ENCODE measurements around the gene MAGOH. TPM values are rescaled to one million over a fixed set of nuclear protein-coding genes. Genes with fewer than 3 reads are reported as not detected.

The MAGOH gene
- total and polyA plus RNA-seq, 10 of the 15 experiments (the other 5 are each of a cell fraction or from before 2014, with no cell fraction given), result 62.6 to 261 (median 89.8) TPM

DNA sequence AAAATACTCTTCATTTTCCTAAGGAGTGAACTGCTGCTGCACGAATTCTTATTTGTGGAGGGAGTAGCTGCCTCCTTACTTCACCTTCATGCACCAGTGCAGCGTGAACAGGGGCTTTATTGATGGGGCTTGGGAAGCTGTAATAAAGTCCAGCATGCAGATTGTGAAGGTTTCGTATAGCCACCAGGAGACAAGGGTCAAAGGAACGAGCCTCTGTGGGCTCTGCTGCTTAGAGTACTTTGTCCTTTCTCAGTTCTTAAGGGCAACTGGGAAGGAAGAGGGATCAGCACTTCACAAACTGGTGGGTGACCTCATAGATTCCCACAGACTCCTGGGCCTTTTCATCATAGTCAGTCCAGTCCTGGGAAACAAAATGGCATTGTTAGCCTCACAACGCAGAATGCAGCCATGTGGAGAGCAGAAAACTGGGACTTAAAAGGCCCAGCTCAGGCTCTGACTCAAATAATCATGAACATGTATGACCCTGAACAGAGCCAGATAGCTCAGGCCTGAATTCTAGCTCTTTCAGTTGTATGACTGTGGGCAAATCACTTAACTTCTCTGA, 23.9 kb downstream of the MAGOH start:
- Histone ChIP-seq H3K9me3 (replicated peaks; ENCODE audit: control insufficient read depth, insufficient read depth, low read length) (no peaks in the 10 kb centered on the region), H3K4me2 (ENCODE audit: control insufficient read depth, insufficient read depth) (no peak overlapping the region), H2AFZ (ENCODE audit: control insufficient read depth, low read depth, low read length) (no peak overlapping the region), H3K4me3 (no peak overlapping the region), H3K27me3 (replicated peaks in 1 of 2; ENCODE audit: control insufficient read depth in 2 of 2, insufficient read depth in 2 of 2, low read length in 1 of 2) (no peaks in the 10 kb centered on the region), H3K4me1 (ENCODE audit: control insufficient read depth, insufficient read depth, low read length) (0 out of 2 replicates have a peak, but pooled peaks cover 2% of the 10 kb centered on the region), H4K20me1 (ENCODE audit: control insufficient read depth, insufficient read depth) (no peaks in the 10 kb centered on the region), H3K79me2 (ENCODE audit: control insufficient read depth, insufficient read depth, low read length) (peaks cover 3% of the 10 kb centered on the region), H3K9ac (ENCODE audit: control insufficient read depth, insufficient read depth, low read length) (no peak overlapping the region), H3K27ac (ENCODE audit: control insufficient read depth, insufficient read depth) (no peak overlapping the region), H3K36me3 (ENCODE audit: control insufficient read depth in 2 of 2, insufficient read depth in 2 of 2, low read length in 1 of 2) (peaks cover 10 to 23% of the 10 kb centered on the region in 2 experiments)
- intact Hi-C loops (cut with micrococcal nuclease; ENCODE audit: unreplicated experiment) (no loop called here), in situ Hi-C loops (cut with MboI) (no loop called here)
- no TSS peak for BruUV-seq (replicated peaks)
- ChIA-PET CTCF (no interaction called here), RAD21 (ENCODE audit: unreplicated experiment) (no interaction called here), SMC1A (ENCODE audit: uncharacterized antibody, unreplicated experiment) (interaction anchor here (0.5 to 1.4 kb wide), 2 partner anchors 13 to 745 kb away, joined by 3 to 4 read pairs; no protein-coding TSS in a partner anchor), POLR2A (no interaction called here)
- TF ChIP-seq CEBPZ (IDR thresholded peaks at IDR 0.05; ENCODE audit: low read depth, low read length), result no peak
- TF ChIP-seq GATAD2B (conservative IDR thresholded peaks at IDR 0.05; ENCODE audit: low read depth), result no peak
- no peak for TF ChIP-seq IRF3 (IDR thresholded peaks at IDR 0.05)
- no peak for TF ChIP-seq NFYA (IDR thresholded peaks at IDR 0.05; ENCODE audit: borderline replicate concordance, low read depth, low read length)
- TF ChIP-seq, protein P1, sequence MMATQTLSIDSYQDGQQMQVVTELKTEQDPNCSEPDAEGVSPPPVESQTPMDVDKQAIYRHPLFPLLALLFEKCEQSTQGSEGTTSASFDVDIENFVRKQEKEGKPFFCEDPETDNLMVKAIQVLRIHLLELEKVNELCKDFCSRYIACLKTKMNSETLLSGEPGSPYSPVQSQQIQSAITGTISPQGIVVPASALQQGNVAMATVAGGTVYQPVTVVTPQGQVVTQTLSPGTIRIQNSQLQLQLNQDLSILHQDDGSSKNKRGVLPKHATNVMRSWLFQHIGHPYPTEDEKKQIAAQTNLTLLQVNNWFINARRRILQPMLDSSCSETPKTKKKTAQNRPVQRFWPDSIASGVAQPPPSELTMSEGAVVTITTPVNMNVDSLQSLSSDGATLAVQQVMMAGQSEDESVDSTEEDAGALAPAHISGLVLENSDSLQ (IDR thresholded peaks at IDR 0.05), result no peak
- ATAC-seq (no peak), FAIRE-seq (no peak), DNase-seq (ENCODE audit: low read depth, low spot score) (no peak)
- 80% methylated on average over 5 of the region's 5 CpGs for WGBS (ENCODE audit: insufficient coverage, insufficient replicate concordance, low lambda C conversion rate, missing lambda C conversion rate)

Measured in GM12878 (cell line).